Ovary (tissue), 9 donors: ENCODE results near the gene ZNF598. TPM values are rescaled to one million over a fixed set of nuclear protein-coding genes. Genes with fewer than 3 reads are reported as not detected.

Source experiments
- DNase-seq, 5 donors: peaks; one replicate each; pipeline ENCODE4 v3.0.0-alpha.2; 2019 to 2020
- H3K27ac ChIP-seq, 2 donors: fragments of 200-600 bp; one replicate each; pipeline versions ENCODE4 v1.5.1 to v1.8.0; 2019 to 2022
- H3K27me3 ChIP-seq: fragments of 200-600 bp; one replicate; pipeline ENCODE4 v1.8.0; 2022
- H3K36me3 ChIP-seq: fragments of 200-600 bp; sonication (generic); one replicate; pipeline ENCODE4 v1.5.1; 2019
- H3K4me1 ChIP-seq: one replicate; pipeline ENCODE4 v1.8.1; 2013; ENCODE audit warnings: mild to moderate bottlenecking, moderate library complexity; ENCODE audit not compliant: insufficient read depth
- H3K4me3 ChIP-seq: fragments of 200-600 bp; sonication (generic); one replicate; pipeline ENCODE4 v1.5.1; 2017
- H3K9me3 ChIP-seq, 2 donors: fragments of 200-600 bp in 1 of 2; sonication (generic) in 1 of 2; one replicate each; pipeline versions ENCODE4 v1.5.1 to v1.8.1; 2013 to 2019; ENCODE audit warnings: mild to moderate bottlenecking in 1 of 2, moderate library complexity in 1 of 2
- EP300 ChIP-seq: sonication (generic); formaldehyde crosslinking; IDR thresholded peaks from one replicate; pipeline ENCODE4 v1.6.1; 2017; ENCODE audit warnings: antibody characterized with exemption
- POLR2A ChIP-seq: fragments of 450-650 bp; IDR thresholded peaks from one replicate; pipeline ENCODE4 v1.6.1; 2017; ENCODE audit warnings: antibody characterized with exemption, mild to moderate bottlenecking, moderate library complexity
- WGBS, 3 donors: extraction: QIAGEN DNeasy Blood & Tissue Kit in 1 of 3; methylation state at CpG; one replicate each; pipeline versions ENCODE4 v1.1.5 to v1.1.7; 2013 to 2017; 5-methylcytosine and 5-hydroxymethylcytosine counted together
- intact Hi-C, 4 donors: fragments of 100-400 bp; cut with DNase I; formaldehyde crosslinking; loops; one replicate each; pipeline versions ENCODE4 v1.11.0 to v1.15.1; 2022 to 2023
- polyA plus RNA-seq, 2 donors: library from polyadenylated mRNA; stranded (reverse); fragments of 200-250 nt in 1 of 2; fragments of 350-450 nt in 1 of 2; fragmentation: Illumina TruSeq in 1 of 2; extraction: RNeasy Lipid Tissue Mini Kit (QIAGEN cat#74804) in 1 of 2; gene quantifications; one replicate each; pipeline ENCODE4 v1.2.3, GENCODE V29; 2013 to 2014
- total RNA-seq, 7 donors: library from RNA; depleted of rRNA in 2 of 7; stranded (reverse); fragments of >200 nt in 2 of 7; fragmentation: NEBNext Ultra II Directional in 3 of 7; extraction: Animal tissue kit (Norgen Biotek cat#: 25700) in 3 of 7; gene quantifications; one replicate each; pipeline versions ENCODE4 v1.1.0 to v1.2.4, GENCODE V29; 2016 to 2023
- TF ChIP-seq, protein P1 (sequence below), 3 donors: fragments of 450-650 bp in 2 of 3; fragments of 200-600 bp in 1 of 3; IDR thresholded peaks; one replicate each; pipeline versions ENCODE4 v1.5.1 to v1.8.0; 2016 to 2022; ENCODE audit warnings: antibody characterized with exemption in 3 of 3, mild to moderate bottlenecking in 1 of 3
- donor health status: DM: no; HTN: no; CAD: no; lungs with moderate emphysema.
- donor health status: DM: no; HTN: no; CAD: no.
- donor health status: Bipolar disorder and iron deficiency.
- donor health status: DM: yes; HTN: yes; CAD: no.
- donor health status: DM: no; HTN: no; CAD: no.
- donor health status: DM: yes; HTN: yes; CAD: no.

Gene ZNF598
- total and polyA plus RNA-seq, 9 donors: 0.95 to 44.5 (median 30.3) TPM

- peak; percentile 88 to 97 (median 94) for DNase-seq
- H3K4me1 ChIP-seq: peaks cover 17% of the 10 kb centered on the region
- 12 to 19% (median 15%) methylated on average over 36 to 53 of the region's 53 CpGs for WGBS, 3 donors
- no peaks in the 10 kb centered on the region for H3K36me3 ChIP-seq
- H3K9me3 ChIP-seq: no peaks in the 10 kb centered on the region
- H3K27me3 ChIP-seq: no peaks in the 10 kb centered on the region
- TF ChIP-seq, protein P1, sequence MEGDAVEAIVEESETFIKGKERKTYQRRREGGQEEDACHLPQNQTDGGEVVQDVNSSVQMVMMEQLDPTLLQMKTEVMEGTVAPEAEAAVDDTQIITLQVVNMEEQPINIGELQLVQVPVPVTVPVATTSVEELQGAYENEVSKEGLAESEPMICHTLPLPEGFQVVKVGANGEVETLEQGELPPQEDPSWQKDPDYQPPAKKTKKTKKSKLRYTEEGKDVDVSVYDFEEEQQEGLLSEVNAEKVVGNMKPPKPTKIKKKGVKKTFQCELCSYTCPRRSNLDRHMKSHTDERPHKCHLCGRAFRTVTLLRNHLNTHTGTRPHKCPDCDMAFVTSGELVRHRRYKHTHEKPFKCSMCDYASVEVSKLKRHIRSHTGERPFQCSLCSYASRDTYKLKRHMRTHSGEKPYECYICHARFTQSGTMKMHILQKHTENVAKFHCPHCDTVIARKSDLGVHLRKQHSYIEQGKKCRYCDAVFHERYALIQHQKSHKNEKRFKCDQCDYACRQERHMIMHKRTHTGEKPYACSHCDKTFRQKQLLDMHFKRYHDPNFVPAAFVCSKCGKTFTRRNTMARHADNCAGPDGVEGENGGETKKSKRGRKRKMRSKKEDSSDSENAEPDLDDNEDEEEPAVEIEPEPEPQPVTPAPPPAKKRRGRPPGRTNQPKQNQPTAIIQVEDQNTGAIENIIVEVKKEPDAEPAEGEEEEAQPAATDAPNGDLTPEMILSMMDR (IDR thresholded peaks at IDR 0.05): peak; percentile 93 to 99 (median 99)
- TF ChIP-seq POLR2A (peak; percentile 41), EP300 (no peak)
- H3K27ac ChIP-seq: peak overlapping the region; percentile 24 to 37
- H3K4me3 ChIP-seq: peak overlapping the region; percentile 31
- intact Hi-C loops: loop anchor here in 3 of 4 donors (2.0 to 5.0 kb wide), 2 partner anchors 117 to 119 kb away; no protein-coding TSS in a partner anchor
These were observed 13.7 kb upstream of the ZNF598 start for GRCh38 chr16:2023092-2024031.

GRCh38 chr16:2022723-2023091, 13.1 kb upstream of the ZNF598 start:
- DNase-seq: no peak
- Histone ChIP-seq H3K27ac (no peak overlapping the region), H3K4me1 (peaks cover 11% of the 10 kb centered on the region), H3K27me3 (no peaks in the 10 kb centered on the region), H3K9me3 (no peaks in the 10 kb centered on the region), H3K36me3 (no peaks in the 10 kb centered on the region), H3K4me3 (peak overlapping the region; percentile 31)
- no peak for TF ChIP-seq POLR2A
- TF ChIP-seq, protein P1 (IDR thresholded peaks at IDR 0.05): no peak
- intact Hi-C loops: loop anchor here in 3 of 4 donors (2.0 to 5.0 kb wide), 2 partner anchors 118 to 120 kb away; no protein-coding TSS in a partner anchor
- 1 to 3% (median 2%) methylated on average over 10 to 14 of the region's 14 CpGs for WGBS, 3 donors

- DNase-seq: peak in 2 of 5 donors; percentile 22 to 40
- H3K4me3 ChIP-seq: no peak overlapping the region
- H3K27ac ChIP-seq: no peak overlapping the region
- TF ChIP-seq, protein P1 (IDR thresholded peaks at IDR 0.05): no peak
- TF ChIP-seq EP300: no peak
- TF ChIP-seq POLR2A: no peak
- no peaks in the 10 kb centered on the region for H3K9me3 ChIP-seq
- intact Hi-C loops: loop anchor here in 2 of 4 donors (5.0 kb wide), 1 partner anchor 122 kb away; no protein-coding TSS in a partner anchor
- H3K27me3 ChIP-seq: no peaks in the 10 kb centered on the region
- no peaks in the 10 kb centered on the region for H3K36me3 ChIP-seq
- WGBS, 3 donors: 1% methylated on average over 49 to 96 of the region's 96 CpGs
- H3K4me1 ChIP-seq: peaks cover 11% of the 10 kb centered on the region
These were observed 10.6 kb upstream of the ZNF598 start for GRCh38 chr16:2019921-2020831.

GRCh38 chr16:2019518-2019920, 9.9 kb upstream of the ZNF598 start, which contains the start of gene NPW:
NPW (plus strand) TSS chr16:2019785.
- no peaks in the 10 kb centered on the region for H3K27me3 ChIP-seq
- TF ChIP-seq POLR2A (no peak), EP300 (no peak)
- TF ChIP-seq, protein P1 (IDR thresholded peaks at IDR 0.05): no peak
- H3K4me3 ChIP-seq: no peak within 1 kb of the TSS
- H3K9me3 ChIP-seq: no peaks in the 10 kb centered on the region
- intact Hi-C loops: loop anchor here in 1 of 4 donors (5.0 kb wide), 1 partner anchor 123 kb away; no protein-coding TSS in a partner anchor
- WGBS, 3 donors: 3 to 6% (median 4%) methylated on average over 24 to 33 of the region's 33 CpGs
- DNase-seq: peak in 2 of 5 donors; percentile 38 to 42
- peaks cover 11% of the 10 kb centered on the region for H3K4me1 ChIP-seq
- no peak within 1 kb of the TSS for H3K27ac ChIP-seq
- no peaks in the 10 kb centered on the region for H3K36me3 ChIP-seq
